ENCODE measurements around the gene MEGF11. TPM values are rescaled to one million over a fixed set of nuclear protein-coding genes. Genes with fewer than 3 reads are reported as not detected.

MEGF11 gene
- total RNA-seq, 1 donor from 2014 or later: 0.25 TPM

- H3K4me1 ChIP-seq: no peaks in the 10 kb centered on the region
- no peaks in the 10 kb centered on the region for H3K9me3 ChIP-seq
- H3K27ac ChIP-seq: no peak overlapping the region
- no peaks in the 10 kb centered on the region for H3K36me3 ChIP-seq
- intact Hi-C loops (cut with DNase I): no loop called here
- TF ChIP-seq POLR2A (IDR thresholded peaks at IDR 0.05) (no peak), POLR2AphosphoS5 (IDR thresholded peaks at IDR 0.05; ENCODE audit: insufficient read depth in 1 of 2, low read depth in 1 of 2) (no peak), CTCF (IDR thresholded peaks at IDR 0.05) (no peak)
- no peaks in the 10 kb centered on the region for H3K27me3 ChIP-seq
- no peak for DNase-seq (ENCODE audit: extremely low spot score in 2 of 2)
- H3K4me3 ChIP-seq: no peak overlapping the region
Observed at GRCh38 chr15:65863106-65863505, 390.4 kb downstream of the MEGF11 start.

DNA sequence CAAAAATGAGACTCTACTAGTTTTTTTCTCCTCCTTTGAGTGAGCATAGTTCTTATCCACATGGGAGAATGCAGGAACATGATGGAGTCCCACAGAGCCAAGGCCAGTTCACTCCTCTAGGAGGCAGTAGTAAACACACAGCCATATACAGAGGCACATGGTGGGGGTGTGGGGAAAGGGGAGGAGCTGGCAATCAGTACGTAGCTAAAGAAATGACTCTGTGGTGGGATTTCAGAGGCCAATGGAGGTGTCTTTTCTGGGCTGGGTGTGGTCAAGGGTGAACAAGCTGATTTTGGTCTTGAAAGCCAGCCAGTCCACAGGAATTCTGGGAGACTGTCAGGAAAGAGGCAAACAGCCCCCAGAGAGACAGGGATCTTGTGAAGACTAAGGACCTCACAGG, 390.9 kb downstream of the MEGF11 start:
- Histone ChIP-seq H3K36me3 (no peaks in the 10 kb centered on the region), H3K9me3 (no peaks in the 10 kb centered on the region), H3K27me3 (no peaks in the 10 kb centered on the region), H3K27ac (no peak overlapping the region), H3K4me3 (no peak overlapping the region), H3K4me1 (no peaks in the 10 kb centered on the region)
- no peak for DNase-seq (ENCODE audit: extremely low spot score in 2 of 2)
- TF ChIP-seq CTCF (IDR thresholded peaks at IDR 0.05) (no peak), POLR2A (IDR thresholded peaks at IDR 0.05) (no peak), POLR2AphosphoS5 (IDR thresholded peaks at IDR 0.05; ENCODE audit: insufficient read depth in 1 of 2, low read depth in 1 of 2) (no peak)
- intact Hi-C loops (cut with DNase I): no loop called here

- H3K36me3 ChIP-seq: no peaks in the 10 kb centered on the region
- no peaks in the 10 kb centered on the region for H3K27me3 ChIP-seq
- H3K4me1 ChIP-seq: no peaks in the 10 kb centered on the region
- DNase-seq (ENCODE audit: extremely low spot score in 2 of 2): no peak
- no peak overlapping the region for H3K27ac ChIP-seq
- intact Hi-C loops (cut with DNase I): no loop called here
- H3K4me3 ChIP-seq: no peak overlapping the region
- TF ChIP-seq POLR2A (IDR thresholded peaks at IDR 0.05) (no peak), CTCF (IDR thresholded peaks at IDR 0.05) (no peak), POLR2AphosphoS5 (IDR thresholded peaks at IDR 0.05; ENCODE audit: insufficient read depth in 1 of 2, low read depth in 1 of 2) (no peak)
- no peaks in the 10 kb centered on the region for H3K9me3 ChIP-seq
Observed at GRCh38 chr15:65857718-65858402, 395.7 kb downstream of the MEGF11 start.

DNA sequence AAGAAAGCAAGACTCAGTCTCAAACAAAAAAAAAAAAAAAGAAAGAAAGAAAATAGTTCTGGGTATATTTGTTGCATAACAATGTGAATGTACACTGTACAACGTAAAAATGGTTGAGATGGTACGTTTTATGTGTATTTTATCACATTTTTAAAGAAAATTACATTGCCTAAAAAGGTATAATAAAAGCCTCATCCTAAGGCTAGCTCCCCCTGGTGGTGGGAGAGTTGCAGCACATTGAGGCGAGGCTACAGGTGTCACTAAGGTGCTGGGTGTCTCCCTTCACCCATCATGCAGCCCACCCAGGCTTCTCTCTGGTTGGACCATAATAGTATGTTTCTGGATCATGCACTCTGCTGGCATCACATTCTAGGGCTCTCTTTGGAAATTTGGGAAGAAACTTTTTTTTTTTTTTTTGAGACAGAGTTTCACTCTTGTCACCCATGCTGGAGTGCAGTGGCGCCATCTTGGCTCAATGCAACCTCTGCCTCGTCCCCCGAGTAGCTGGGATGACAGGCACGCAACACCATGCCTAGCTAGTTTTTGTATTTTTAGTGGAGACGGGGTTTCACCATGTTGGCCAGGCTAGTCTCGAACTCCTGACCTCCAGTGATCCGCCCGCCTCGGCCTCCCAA, 396.6 kb downstream of the MEGF11 start:
- no peak for DNase-seq (ENCODE audit: extremely low spot score in 2 of 2)
- no peaks in the 10 kb centered on the region for H3K36me3 ChIP-seq

More for the DNA sequence above, 396.6 kb downstream of the MEGF11 start:
- TF ChIP-seq CTCF (IDR thresholded peaks at IDR 0.05) (peak; percentile 48 to 60 (median 54)), POLR2A (IDR thresholded peaks at IDR 0.05) (no peak)
- H3K4me1 ChIP-seq: no peaks in the 10 kb centered on the region
- H3K9me3 ChIP-seq: no peaks in the 10 kb centered on the region
- intact Hi-C loops (cut with DNase I): no loop called here
- H3K4me3 ChIP-seq: no peak overlapping the region
- H3K27me3 ChIP-seq: no peaks in the 10 kb centered on the region
- H3K27ac ChIP-seq: no peak overlapping the region
